PC-3 (cell line): Measurements from ENCODE around the gene KIF5C. TPM values are rescaled to one million over a fixed set of nuclear protein-coding genes. Genes with fewer than 3 reads are reported as not detected.

Source experiments
- ATAC-seq: fragments of 200-7000 bp; cut with Tn5 transposase; 2 replicates; pipeline ENCODE4 v1.9.1; 2020; ENCODE audit warnings: mild to moderate bottlenecking, moderate library complexity
- BruUV-seq: library from RNA; stranded (reverse); fragments of 400-500 nt; replicated peaks from 2 replicates; lab custom pipeline; 2021; lab: Mats Ljungman, UMichigan
- CTCF ChIA-PET: fragments of 300-600 bp; sonication (Branson Sonifier 250); formaldehyde crosslinking; loops from one replicate; lab custom pipeline; 2022; ENCODE audit warnings: antibody characterized with exemption; lab: Charles Lee
- POLR2A ChIA-PET: fragments of 300-600 bp; sonication (Branson Sonifier 250); formaldehyde crosslinking; loops from one replicate; lab custom pipeline; 2022; ENCODE audit warnings: antibody characterized with exemption; ENCODE audit not compliant: unreplicated experiment; lab: Charles Lee
- DNase-seq: peaks from one replicate; pipeline ENCODE4 v3.0.0-alpha.2; 2015
- H2AFZ ChIP-seq: fragments of 300-600 bp; sonication (generic); 2 replicates; pipeline ENCODE4 v1.6.0; 2016; ENCODE audit warnings: antibody characterized with exemption, low read length
- H3F3A ChIP-seq: fragments of 300-600 bp; sonication (generic); one replicate; pipeline ENCODE4 v1.6.0; 2017; ENCODE audit warnings: antibody characterized with exemption, low read length, control low read depth, mild to moderate bottlenecking; ENCODE audit not compliant: unreplicated experiment
- H3K27ac ChIP-seq: fragments of 300-600 bp; sonication (generic); 2 replicates; pipeline ENCODE4 v1.5.1; 2016; ENCODE audit warnings: mild to moderate bottlenecking, low read length
- H3K27me3 ChIP-seq: fragments of 300-600 bp; sonication (generic); 2 replicates; pipeline ENCODE4 v1.6.1; 2016; ENCODE audit warnings: low read length, mixed read lengths
- H3K36me3 ChIP-seq: fragments of 300-600 bp; sonication (generic); 2 replicates; pipeline ENCODE4 v1.6.1; 2016; ENCODE audit warnings: low read depth, mixed run types, low read length, mixed read lengths
- H3K4me1 ChIP-seq: fragments of 300-600 bp; sonication (generic); 2 replicates; pipeline ENCODE4 v1.5.1; 2016; ENCODE audit warnings: low read length; ENCODE audit not compliant: insufficient read depth
- H3K4me2 ChIP-seq: fragments of 300-600 bp; sonication (generic); 2 replicates; pipeline ENCODE4 v1.6.0; 2016; ENCODE audit warnings: low read length
- H3K4me3 ChIP-seq: fragments of 300-600 bp; sonication (generic); 2 replicates; pipeline ENCODE4 v1.5.1; 2016; ENCODE audit warnings: mild to moderate bottlenecking, low read length, mixed read lengths
- H3K79me2 ChIP-seq: fragments of 300-600 bp; sonication (generic); 2 replicates; pipeline ENCODE4 v1.6.1; 2017; ENCODE audit warnings: low read length, mixed read lengths
- H3K9ac ChIP-seq: fragments of 300-600 bp; sonication (generic); 2 replicates; pipeline ENCODE4 v1.6.0; 2016; ENCODE audit warnings: mild to moderate bottlenecking, low read length
- H3K9me2 ChIP-seq: fragments of 300-600 bp; sonication (generic); replicated peaks from 2 replicates; pipeline ENCODE4 v1.6.1; 2016; ENCODE audit warnings: mixed run types, low read length, mixed read lengths
- H3K9me3 ChIP-seq: fragments of 300-600 bp; sonication (generic); 2 replicates; pipeline ENCODE4 v1.6.1; 2016; ENCODE audit warnings: low read length, mixed read lengths
- H4K20me1 ChIP-seq: fragments of 300-600 bp; sonication (generic); 2 replicates; pipeline ENCODE4 v1.6.1; 2016; ENCODE audit warnings: low read length, mixed read lengths
- CTCF ChIP-seq: fragments of 300-600 bp; sonication (generic); conservative IDR thresholded peaks from 2 replicates; pipeline ENCODE4 v1.5.1; 2017; ENCODE audit warnings: antibody characterized with exemption, low read depth, mild to moderate bottlenecking, low read length
- EZH2 ChIP-seq: fragments of 300-600 bp; sonication (generic); IDR thresholded peaks from one replicate; pipeline ENCODE4 v1.6.1; 2017; ENCODE audit warnings: antibody characterized with exemption, mild to moderate bottlenecking, low read length; ENCODE audit not compliant: unreplicated experiment
- EZH2phosphoT487 ChIP-seq: fragments of 300-600 bp; sonication (generic); IDR thresholded peaks from 2 replicates; pipeline ENCODE4 v1.6.1; 2018; ENCODE audit warnings: mild to moderate bottlenecking, antibody characterized with exemption, low read length, borderline replicate concordance
- intact Hi-C: fragments of 100-400 bp; cut with micrococcal nuclease; formaldehyde crosslinking; loops from 2 replicates; pipeline ENCODE4 v1.9.0; 2023
- total RNA-seq: library from RNA; depleted of rRNA; stranded (reverse); fragments of >200 nt; gene quantifications from 2 replicates; pipeline ENCODE4 v1.2.3, GENCODE V29; 2014

The KIF5C gene
- total RNA-seq, 1 experiment from 2014 or later: 4.0 TPM

GRCh38 chr2:149005471-149006077 lies 130.5 kb downstream of the KIF5C start:
- Histone ChIP-seq H3K4me1 (no peaks in the 10 kb centered on the region), H4K20me1 (no peaks in the 10 kb centered on the region), H3K9ac (no peak overlapping the region), H3K36me3 (no peaks in the 10 kb centered on the region), H2AFZ (no peak overlapping the region), H3K27me3 (peaks cover 38% of the 10 kb centered on the region), H3K9me3 (no peaks in the 10 kb centered on the region), H3K79me2 (no peaks in the 10 kb centered on the region), H3K4me2 (no peak overlapping the region), H3F3A (no peaks in the 10 kb centered on the region), H3K27ac (no peak overlapping the region), H3K9me2 (no peaks in the 10 kb centered on the region), H3K4me3 (no peak overlapping the region)
- intact Hi-C loops: no loop called here
- DNase-seq (no peak), ATAC-seq (no peak)
- no TSS peak for BruUV-seq
- POLR2A ChIA-PET: no interaction called here
- TF ChIP-seq CTCF (no peak), EZH2 (no peak), EZH2phosphoT487 (no peak)
- CTCF ChIA-PET: no interaction called here

GRCh38 chr2:149006883-149007543 lies 132.0 kb downstream of the KIF5C start:
- no peak for ATAC-seq
- Histone ChIP-seq H3K27ac (no peak overlapping the region), H3K4me1 (no peaks in the 10 kb centered on the region), H3K9me3 (no peaks in the 10 kb centered on the region), H3F3A (no peaks in the 10 kb centered on the region), H3K79me2 (no peaks in the 10 kb centered on the region), H4K20me1 (no peaks in the 10 kb centered on the region), H2AFZ (no peak overlapping the region), H3K4me3 (no peak overlapping the region), H3K27me3 (peaks cover 33% of the 10 kb centered on the region), H3K36me3 (no peaks in the 10 kb centered on the region), H3K4me2 (no peak overlapping the region), H3K9ac (no peak overlapping the region), H3K9me2 (no peaks in the 10 kb centered on the region)
- ChIA-PET POLR2A (no interaction called here), CTCF (no interaction called here)
- intact Hi-C loops: no loop called here
- TF ChIP-seq EZH2phosphoT487 (no peak), CTCF (no peak), EZH2 (no peak)
- DNase-seq: no peak
- BruUV-seq: no TSS peak

- Histone ChIP-seq H3K27me3 (peaks cover 33% of the 10 kb centered on the region), H3K9me3 (no peaks in the 10 kb centered on the region), H3K4me2 (no peak overlapping the region), H3K27ac (no peak overlapping the region), H3K4me1 (no peaks in the 10 kb centered on the region), H3F3A (no peaks in the 10 kb centered on the region), H3K9ac (no peak overlapping the region), H4K20me1 (no peaks in the 10 kb centered on the region), H3K79me2 (no peaks in the 10 kb centered on the region), H3K9me2 (no peaks in the 10 kb centered on the region), H3K36me3 (no peaks in the 10 kb centered on the region), H3K4me3 (no peak overlapping the region), H2AFZ (no peak overlapping the region)
- POLR2A ChIA-PET: no interaction called here
- CTCF ChIA-PET: no interaction called here
- no peak for TF ChIP-seq EZH2phosphoT487
- no peak for TF ChIP-seq CTCF
- TF ChIP-seq EZH2: no peak
- no TSS peak for BruUV-seq
- no peak for DNase-seq
- intact Hi-C loops: no loop called here
- no peak for ATAC-seq
These were observed 133.4 kb downstream of the KIF5C start for GRCh38 chr2:149008381-149008780.
